CD4-positive, alpha-beta T cell treated with Interleukin-17A for 4 hours (primary cell): ENCODE measurements around the gene RALGAPB.
"Not testable (repeated sequence)": the region's sequence is repeated elsewhere in the genome, so short reads cannot be mapped to it uniquely, and the experiment has no call there.

Experiments
- DNase-seq: peaks from one replicate; pipeline ENCODE4 v3.0.0-alpha.2; 2020; ENCODE audit warnings: mixed read lengths

Gene RALGAPB

GRCh38 chr20:38499366-38499765 lies 26.7 kb downstream of the RALGAPB start:
- DNase-seq = no peak

- DNase-seq = no peak
Measured at GRCh38 chr20:38501858-38502436, 29.3 kb downstream of the RALGAPB start.

- DNase-seq = no peak
Measured at GRCh38 chr20:38504368-38505090, 31.9 kb downstream of the RALGAPB start.

- no peak for DNase-seq
Measured at GRCh38 chr20:38505091-38505455, 32.4 kb downstream of the RALGAPB start.

- DNase-seq = not testable (repeated sequence)
Measured at GRCh38 chr20:38511726-38512125, 39.1 kb downstream of the RALGAPB start.

- no peak for DNase-seq
Measured at GRCh38 chr20:38514185-38514584, 41.5 kb downstream of the RALGAPB start.

GRCh38 chr20:38514947-38515346 lies 42.3 kb downstream of the RALGAPB start:
- DNase-seq = no peak

GRCh38 chr20:38515631-38516030 lies 43.0 kb downstream of the RALGAPB start:
- no peak for DNase-seq

- DNase-seq = no peak
Measured at GRCh38 chr20:38519426-38519825, 46.8 kb downstream of the RALGAPB start.

GRCh38 chr20:38520261-38520660 lies 47.6 kb downstream of the RALGAPB start:
- DNase-seq = no peak

GRCh38 chr20:38523697-38524096 lies 51.1 kb downstream of the RALGAPB start:
- DNase-seq = no peak

- no peak for DNase-seq
Measured at GRCh38 chr20:38528167-38528566, 55.5 kb downstream of the RALGAPB start.

- DNase-seq = no peak
Measured at GRCh38 chr20:38531021-38531420, 58.4 kb downstream of the RALGAPB start.

- DNase-seq = no peak
Measured at GRCh38 chr20:38534756-38535155, 62.1 kb downstream of the RALGAPB start.

- no peak for DNase-seq
Measured at GRCh38 chr20:38536310-38536709, 63.7 kb downstream of the RALGAPB start.

- DNase-seq = no peak
Measured at GRCh38 chr20:38537176-38537575, 64.5 kb downstream of the RALGAPB start.

- no peak for DNase-seq
Measured at GRCh38 chr20:38538789-38539188, 66.1 kb downstream of the RALGAPB start.

- no peak for DNase-seq
Measured at GRCh38 chr20:38543014-38543906, 70.6 kb downstream of the RALGAPB start.

- DNase-seq = no peak
Measured at GRCh38 chr20:38545771-38546170, 73.1 kb downstream of the RALGAPB start.

GRCh38 chr20:38547288-38548085 lies 74.8 kb downstream of the RALGAPB start:
- DNase-seq = no peak

GRCh38 chr20:38548356-38549083 lies 75.9 kb downstream of the RALGAPB start:
- no peak for DNase-seq

GRCh38 chr20:38550274-38550673 lies 77.6 kb downstream of the RALGAPB start:
- no peak for DNase-seq
